OCI-LY1 (cell line): ENCODE results near the gene DDX24.

Experiments used
- H2AFZ ChIP-seq: fragments of 200-600 bp; sonication (generic), shearing (Covaris generic); 2 replicates; pipeline ENCODE4 v1.6.0; 2014; ENCODE audit warnings: antibody characterized with exemption, mild to moderate bottlenecking, low read length
- H3F3A ChIP-seq: fragments of 200-600 bp; sonication (generic), shearing (Covaris generic); 2 replicates; pipeline ENCODE4 v1.6.0; 2014; ENCODE audit warnings: mild to moderate bottlenecking, antibody characterized with exemption, low read length, moderate library complexity; ENCODE audit not compliant: insufficient read depth
- H3K27ac ChIP-seq: fragments of 200-600 bp; sonication (generic); 2 replicates; pipeline ENCODE4 v1.5.1; 2014; ENCODE audit warnings: low read length, mixed run types, mild to moderate bottlenecking, low read depth; ENCODE audit not compliant: poor library complexity, severe bottlenecking
- H3K27me3 ChIP-seq: fragments of 200-600 bp; sonication (generic); 2 replicates; pipeline ENCODE4 v1.6.0; 2014; ENCODE audit warnings: antibody characterized with exemption, mild to moderate bottlenecking, low read length, moderate library complexity; ENCODE audit not compliant: insufficient read depth
- H3K36me3 ChIP-seq: fragments of 200-600 bp; sonication (generic); 2 replicates; pipeline ENCODE4 v1.6.1; 2014; ENCODE audit warnings: mild to moderate bottlenecking, antibody characterized with exemption, low read length, moderate library complexity, mixed read lengths; ENCODE audit not compliant: insufficient read depth
- H3K4me1 ChIP-seq: fragments of 200-600 bp; sonication (generic); 2 replicates; pipeline ENCODE4 v1.5.1; 2014; ENCODE audit warnings: mild to moderate bottlenecking, low read length, moderate library complexity; ENCODE audit not compliant: insufficient read depth, severe bottlenecking
- H3K4me2 ChIP-seq: fragments of 200-600 bp; sonication (generic), shearing (Covaris generic); 2 replicates; pipeline ENCODE4 v1.6.1; 2014; ENCODE audit warnings: low read length
- H3K4me3 ChIP-seq: fragments of 200-600 bp; sonication (generic); 2 replicates; pipeline ENCODE4 v1.5.1; 2014; ENCODE audit warnings: low read length, low read depth, mild to moderate bottlenecking, mixed read lengths; ENCODE audit not compliant: poor library complexity, severe bottlenecking
- H3K79me2 ChIP-seq: fragments of 200-600 bp; shearing (Covaris generic); 2 replicates; pipeline ENCODE4 v1.6.1; 2016; ENCODE audit warnings: mixed run types, low read length, mixed read lengths; ENCODE audit not compliant: insufficient read depth
- H3K9ac ChIP-seq: fragments of 200-600 bp; sonication (generic), shearing (Covaris generic); 2 replicates; pipeline ENCODE4 v1.6.1; 2014; ENCODE audit warnings: mild to moderate bottlenecking, low read length, mixed read lengths
- H3K9me2 ChIP-seq: fragments of 200-600 bp; sonication (generic), shearing (Covaris generic); 2 replicates; pipeline ENCODE4 v1.6.1; 2014; ENCODE audit warnings: low read depth, mild to moderate bottlenecking, low read length, mixed read lengths
- H3K9me3 ChIP-seq: fragments of 200-600 bp; shearing (Covaris generic); 2 replicates; pipeline ENCODE4 v1.6.1; 2014; ENCODE audit warnings: low read length, mixed read lengths
- H4K20me1 ChIP-seq: fragments of 200-600 bp; sonication (generic), shearing (Covaris generic); 2 replicates; pipeline ENCODE4 v1.6.0; 2016; ENCODE audit warnings: mild to moderate bottlenecking, low read length; ENCODE audit not compliant: insufficient read depth
- EZH2 ChIP-seq: fragments of 200-600 bp; sonication (generic), shearing (Covaris generic); IDR thresholded peaks from 2 replicates; pipeline ENCODE4 v1.8.0; 2017; ENCODE audit warnings: borderline replicate concordance, mixed run types, mild to moderate bottlenecking, antibody characterized with exemption, low read length, moderate library complexity, mixed read lengths
- TF ChIP-seq, protein P1 (sequence below): fragments of 200-600 bp; sonication (generic), shearing (Covaris generic); IDR thresholded peaks from 2 replicates; pipeline ENCODE4 v1.5.1; 2017; ENCODE audit warnings: mild to moderate bottlenecking, antibody characterized with exemption, low read length, moderate library complexity, mixed read lengths

Gene DDX24

DNA sequence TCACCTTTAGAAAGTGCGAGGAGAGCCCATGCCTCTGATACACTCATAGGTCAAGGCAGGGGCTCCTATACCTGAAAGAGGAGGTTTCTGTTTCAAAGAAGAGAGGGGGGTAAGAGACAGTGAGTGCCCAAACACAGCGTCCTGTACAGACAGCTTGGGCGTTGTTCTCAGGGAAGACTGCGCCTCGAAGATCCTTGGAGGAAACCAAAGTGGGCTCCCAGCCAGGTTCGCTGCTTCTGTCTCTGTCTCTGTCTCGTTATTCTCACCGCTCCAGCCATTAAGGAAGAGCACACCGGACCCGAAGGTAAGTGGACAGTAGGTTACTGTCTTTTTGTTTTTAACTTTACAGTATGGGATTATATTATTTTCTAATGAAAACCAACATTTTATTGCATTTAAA is 23.7 kb upstream of the DDX24 start:
- no peaks in the 10 kb centered on the region for H3K36me3 ChIP-seq
- no peaks in the 10 kb centered on the region for H3K27me3 ChIP-seq
- no peaks in the 10 kb centered on the region for H3F3A ChIP-seq
- H3K9ac ChIP-seq: no peak overlapping the region
- H3K9me3 ChIP-seq: no peaks in the 10 kb centered on the region
- no peaks in the 10 kb centered on the region for H3K4me1 ChIP-seq
- no peaks in the 10 kb centered on the region for H4K20me1 ChIP-seq
- no peaks in the 10 kb centered on the region for H3K9me2 ChIP-seq
- H3K4me2 ChIP-seq: no peak overlapping the region
- no peaks in the 10 kb centered on the region for H3K79me2 ChIP-seq
- H2AFZ ChIP-seq: no peak overlapping the region
- H3K4me3 ChIP-seq: no peak overlapping the region
- TF ChIP-seq, protein P1, sequence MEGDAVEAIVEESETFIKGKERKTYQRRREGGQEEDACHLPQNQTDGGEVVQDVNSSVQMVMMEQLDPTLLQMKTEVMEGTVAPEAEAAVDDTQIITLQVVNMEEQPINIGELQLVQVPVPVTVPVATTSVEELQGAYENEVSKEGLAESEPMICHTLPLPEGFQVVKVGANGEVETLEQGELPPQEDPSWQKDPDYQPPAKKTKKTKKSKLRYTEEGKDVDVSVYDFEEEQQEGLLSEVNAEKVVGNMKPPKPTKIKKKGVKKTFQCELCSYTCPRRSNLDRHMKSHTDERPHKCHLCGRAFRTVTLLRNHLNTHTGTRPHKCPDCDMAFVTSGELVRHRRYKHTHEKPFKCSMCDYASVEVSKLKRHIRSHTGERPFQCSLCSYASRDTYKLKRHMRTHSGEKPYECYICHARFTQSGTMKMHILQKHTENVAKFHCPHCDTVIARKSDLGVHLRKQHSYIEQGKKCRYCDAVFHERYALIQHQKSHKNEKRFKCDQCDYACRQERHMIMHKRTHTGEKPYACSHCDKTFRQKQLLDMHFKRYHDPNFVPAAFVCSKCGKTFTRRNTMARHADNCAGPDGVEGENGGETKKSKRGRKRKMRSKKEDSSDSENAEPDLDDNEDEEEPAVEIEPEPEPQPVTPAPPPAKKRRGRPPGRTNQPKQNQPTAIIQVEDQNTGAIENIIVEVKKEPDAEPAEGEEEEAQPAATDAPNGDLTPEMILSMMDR: no peak
- TF ChIP-seq EZH2: no peak
- H3K27ac ChIP-seq: no peak overlapping the region

DNA sequence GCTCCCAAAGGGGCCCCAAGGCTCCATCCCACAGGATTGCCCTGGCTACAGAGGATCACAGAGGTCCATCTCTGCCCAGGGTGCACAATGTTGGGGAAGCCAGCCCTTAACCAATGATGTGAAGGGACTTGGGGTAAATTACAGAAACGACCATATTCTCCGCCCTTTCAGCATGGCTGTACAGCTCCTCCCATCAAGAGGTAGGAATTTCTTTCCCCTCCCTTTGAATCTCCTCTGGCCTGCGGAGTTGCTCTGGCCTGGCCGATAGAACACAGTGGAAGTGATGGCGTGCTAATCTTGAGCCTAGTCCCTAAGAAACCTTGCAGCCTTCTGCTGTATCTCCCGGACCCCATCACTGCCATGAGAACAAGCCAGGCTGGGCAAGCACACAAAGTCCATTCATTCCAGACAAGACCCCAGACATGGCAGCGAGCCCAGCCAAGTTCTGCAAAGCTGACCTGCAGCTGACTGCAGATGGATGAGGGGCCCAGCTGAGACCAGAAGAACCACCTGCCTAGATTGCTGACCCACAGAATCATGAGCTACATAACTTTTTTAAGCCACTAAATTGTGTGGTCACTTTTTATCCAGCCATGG is 22.6 kb upstream of the DDX24 start:
- Histone ChIP-seq H3K79me2 (no peaks in the 10 kb centered on the region), H3F3A (no peaks in the 10 kb centered on the region), H3K27ac (no peak overlapping the region), H4K20me1 (no peaks in the 10 kb centered on the region), H3K9me2 (no peaks in the 10 kb centered on the region), H3K27me3 (no peaks in the 10 kb centered on the region), H3K4me3 (no peak overlapping the region), H3K9me3 (no peaks in the 10 kb centered on the region), H3K4me2 (no peak overlapping the region), H3K4me1 (no peaks in the 10 kb centered on the region), H2AFZ (no peak overlapping the region), H3K9ac (no peak overlapping the region), H3K36me3 (no peaks in the 10 kb centered on the region)
- TF ChIP-seq, protein P1: no peak
- no peak for TF ChIP-seq EZH2

DNA sequence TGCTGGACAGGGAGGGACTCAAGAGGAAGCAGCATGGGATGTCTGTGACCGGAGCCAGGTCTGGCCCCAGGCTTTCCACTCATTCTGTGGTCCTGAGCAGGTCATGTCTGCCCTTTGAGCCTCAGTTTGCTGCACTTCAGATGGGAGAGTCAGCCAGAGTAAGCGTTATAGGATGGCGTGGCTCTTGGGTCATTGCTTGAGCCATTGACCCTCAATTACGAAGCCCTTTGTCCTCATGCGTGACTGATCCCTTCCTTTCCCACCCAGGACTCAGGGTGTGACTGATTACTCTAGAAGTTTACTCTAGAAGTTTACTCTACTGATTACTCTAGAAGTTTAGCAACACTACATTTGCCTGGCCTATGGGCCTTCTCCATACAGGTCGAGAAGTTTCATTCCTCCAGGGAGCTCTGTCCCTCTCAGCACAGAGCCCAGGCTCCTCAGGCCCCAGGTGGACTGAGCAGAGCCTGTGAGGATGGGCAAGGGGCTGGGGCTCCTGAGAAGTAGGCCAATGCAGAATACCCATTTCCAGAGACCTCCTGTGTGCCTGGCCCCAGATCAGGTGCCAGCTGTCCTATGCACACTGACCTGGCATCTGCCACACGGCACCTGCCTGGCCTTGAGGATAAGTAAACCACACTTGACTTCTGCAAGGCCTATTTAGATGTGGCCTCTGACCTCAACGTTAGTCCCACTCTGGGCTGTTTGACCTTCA is 21.9 kb upstream of the DDX24 start:
- no peak overlapping the region for H3K27ac ChIP-seq
- H3K4me2 ChIP-seq: no peak overlapping the region
- no peaks in the 10 kb centered on the region for H3K79me2 ChIP-seq
- H4K20me1 ChIP-seq: no peaks in the 10 kb centered on the region
- no peaks in the 10 kb centered on the region for H3K27me3 ChIP-seq
- no peaks in the 10 kb centered on the region for H3K36me3 ChIP-seq
- TF ChIP-seq, protein P1: no peak
- no peak for TF ChIP-seq EZH2
- H3K4me3 ChIP-seq: no peak overlapping the region
- no peaks in the 10 kb centered on the region for H3K4me1 ChIP-seq
- no peaks in the 10 kb centered on the region for H3K9me3 ChIP-seq
- no peak overlapping the region for H2AFZ ChIP-seq
- no peak overlapping the region for H3K9ac ChIP-seq
- no peaks in the 10 kb centered on the region for H3F3A ChIP-seq
- H3K9me2 ChIP-seq: no peaks in the 10 kb centered on the region
